ENCODE measurements around the gene B4GALT4. TPM values are rescaled to one million over a fixed set of nuclear protein-coding genes. Genes with fewer than 3 reads are reported as not detected.

The B4GALT4 gene
- polyA plus RNA-seq, 1 of the 3 experiments (the other 2 are of a cell fraction), result 15.7 TPM

- no peak for DNase-seq
- H3K27me3 ChIP-seq (ENCODE audit: insufficient read depth), result no peaks in the 10 kb centered on the region
- H3F3A ChIP-seq (replicated peaks; ENCODE audit: insufficient read depth), result no peaks in the 10 kb centered on the region
- H3K79me2 ChIP-seq (ENCODE audit: insufficient read depth), result no peaks in the 10 kb centered on the region
- H3K9me3 ChIP-seq, result no peaks in the 10 kb centered on the region
- peaks cover 0 to 4% of the 10 kb centered on the region in 2 experiments; a peak in 2 of 4 replicates for H3K4me1 ChIP-seq (ENCODE audit: control insufficient read depth in 1 of 2, insufficient read depth in 2 of 2, low read depth in 1 of 2, low read length in 1 of 2)
- no peak overlapping the region for H3K9ac ChIP-seq
- ChIA-PET CTCF (interaction anchor here (1.7 to 3.7 kb wide), 3 partner anchors 16 to 377 kb away, joined by 5 to 15 read pairs (median 13); no protein-coding TSS in a partner anchor), POLR2A (no interaction called here)
- H4K20me1 ChIP-seq (ENCODE audit: insufficient read depth), result no peaks in the 10 kb centered on the region
- H2AFZ ChIP-seq (ENCODE audit: low read depth), result peak overlapping the region; percentile 53; the same call in 1 of the 2 replicates
- H3K27ac ChIP-seq (ENCODE audit: low read depth in 2 of 2, low read length in 1 of 2), result 0 out of 4 replicates have a peak overlapping the region, but pooled peaks of 1 of the 2 experiments have one; percentile 43
- H3K36me3 ChIP-seq (replicated peaks in 1 of 2; ENCODE audit: control insufficient read depth in 1 of 2, insufficient read depth in 2 of 2, low read length in 1 of 2), result no peaks in the 10 kb centered on the region
- no peaks in the 10 kb centered on the region for H3K9me2 ChIP-seq
- TF ChIP-seq RAD21 (IDR thresholded peaks at IDR 0.05; ENCODE audit: low read length) (no peak), GABPA (IDR thresholded peaks at IDR 0.05; ENCODE audit: low read depth) (no peak), MAX (IDR thresholded peaks at IDR 0.05; ENCODE audit: low read depth) (no peak), TCF12 (IDR thresholded peaks at IDR 0.05) (no peak), FOSL2 (IDR thresholded peaks at IDR 0.05; ENCODE audit: borderline replicate concordance, low read depth) (no peak), USF1 (IDR thresholded peaks at IDR 0.05; ENCODE audit: borderline replicate concordance, low read depth) (no peak), ZBTB33 (IDR thresholded peaks at IDR 0.05; ENCODE audit: borderline replicate concordance, low read depth) (no peak), REST (IDR thresholded peaks at IDR 0.05; ENCODE audit: low read depth, low read length) (no peak), TAF1 (IDR thresholded peaks at IDR 0.05; ENCODE audit: borderline replicate concordance, low read depth, low read length) (no peak), FOXM1 (IDR thresholded peaks at IDR 0.05; ENCODE audit: low read depth) (no peak), ELF1 (IDR thresholded peaks at IDR 0.05) (no peak), RXRA (IDR thresholded peaks at IDR 0.05; ENCODE audit: borderline replicate concordance, low read depth) (no peak)
- no peak overlapping the region for H3K4me2 ChIP-seq
- no peak overlapping the region for H3K4me3 ChIP-seq (ENCODE audit: low read depth in 2 of 2, low read length in 1 of 2)
- WGBS (ENCODE audit: low lambda C conversion rate), result 75% methylated on average over 1 of the region's 1 CpG
These were observed 18.2 kb upstream of the B4GALT4 start for GRCh38 chr3:119258915-119259314.
